ENCODE data around the gene CHMP4A.
"Not testable (repeated sequence)": the region's sequence is repeated elsewhere in the genome, so short reads cannot be mapped to it uniquely, and the experiment has no call there.

Gene CHMP4A

DNA sequence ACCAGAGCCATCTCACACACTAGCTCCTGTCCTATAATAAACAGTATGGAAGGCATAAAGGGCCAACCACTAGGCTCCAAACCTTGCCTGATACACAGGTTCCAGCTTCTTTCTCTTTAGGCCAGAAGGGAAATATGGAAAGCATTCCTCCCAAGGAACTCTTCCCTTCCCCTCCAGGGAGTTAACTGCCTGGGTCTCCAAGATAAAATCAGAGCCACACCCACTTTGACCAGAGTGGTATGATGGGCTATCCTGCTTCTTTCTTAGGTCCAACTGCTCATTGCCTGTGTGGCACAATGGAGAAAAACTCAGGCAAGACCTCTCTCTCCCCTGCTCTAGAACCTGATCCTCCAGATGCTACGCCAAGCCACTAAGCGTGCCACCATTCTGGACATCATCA, 5.7 kb downstream of the CHMP4A start:
- Histone ChIP-seq H3K4me3 (ENCODE audit: low read length) (no peak overlapping the region), H3K4me1 (ENCODE audit: control insufficient read depth, insufficient read depth, low read length) (no peaks in the 10 kb centered on the region), H3K9ac (ENCODE audit: low read length) (no peak overlapping the region), H3K36me3 (ENCODE audit: control insufficient read depth, insufficient read depth, low read length) (peaks cover 36% of the 10 kb centered on the region), H3K27me3 (ENCODE audit: control insufficient read depth, insufficient read depth, low read length) (no peaks in the 10 kb centered on the region), H3K27ac (ENCODE audit: low read depth, low read length) (no peak overlapping the region)

- Histone ChIP-seq H3K4me3 (ENCODE audit: low read length) (no peak overlapping the region), H3K9ac (ENCODE audit: low read length) (no peak overlapping the region), H3K36me3 (ENCODE audit: control insufficient read depth, insufficient read depth, low read length) (peaks cover 36% of the 10 kb centered on the region), H3K4me1 (ENCODE audit: control insufficient read depth, insufficient read depth, low read length) (no peaks in the 10 kb centered on the region), H3K27me3 (ENCODE audit: control insufficient read depth, insufficient read depth, low read length) (no peaks in the 10 kb centered on the region), H3K27ac (ENCODE audit: low read depth, low read length) (no peak overlapping the region)
Measured at GRCh38 chr14:24207104-24207551, 6.2 kb downstream of the CHMP4A start.

DNA sequence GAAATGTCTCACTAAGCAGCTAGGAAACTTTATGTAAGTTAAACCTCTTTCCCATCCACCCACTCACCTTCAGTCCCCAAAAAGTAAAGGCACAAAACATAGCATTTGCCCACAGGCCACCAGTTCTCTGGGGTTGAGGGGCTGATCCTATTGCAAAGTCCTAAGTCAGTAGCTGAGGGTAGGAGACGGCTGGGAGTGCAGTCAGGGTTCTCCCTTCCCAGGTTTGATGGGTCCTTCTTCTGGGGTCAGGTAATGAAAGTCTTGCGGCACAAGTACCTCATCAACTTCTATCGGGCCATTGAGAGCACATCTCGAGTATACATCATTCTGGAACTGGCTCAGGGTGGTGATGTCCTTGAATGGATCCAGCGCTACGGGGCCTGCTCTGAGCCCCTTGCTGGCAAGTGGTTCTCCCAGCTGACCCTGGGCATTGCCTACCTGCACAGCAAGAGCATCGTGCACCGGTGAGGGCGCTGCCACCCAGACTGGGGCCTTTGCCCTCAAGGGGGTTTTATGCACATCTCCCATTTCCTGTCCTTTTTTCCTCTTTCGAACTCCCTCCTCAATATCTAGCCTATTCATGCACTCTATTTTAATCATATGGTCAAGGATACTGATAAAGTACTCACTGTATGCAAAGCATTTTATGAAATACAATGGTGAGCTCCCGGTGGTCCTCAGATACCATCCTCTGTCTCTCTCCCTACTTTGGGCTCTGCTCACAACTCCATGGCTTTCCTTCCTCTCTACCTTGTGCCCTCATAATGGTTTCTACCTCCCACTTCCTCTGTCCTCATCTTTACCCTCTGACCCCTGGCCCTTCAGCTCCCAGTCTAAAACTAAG, 6.8 kb downstream of the CHMP4A start:
- H3K4me3 ChIP-seq (ENCODE audit: low read length), result no peak overlapping the region
- H3K36me3 ChIP-seq (ENCODE audit: control insufficient read depth, insufficient read depth, low read length), result peaks cover 36% of the 10 kb centered on the region
- no peaks in the 10 kb centered on the region for H3K27me3 ChIP-seq (ENCODE audit: control insufficient read depth, insufficient read depth, low read length)
- H3K9ac ChIP-seq (ENCODE audit: low read length), result no peak overlapping the region
- H3K27ac ChIP-seq (ENCODE audit: low read depth, low read length), result no peak overlapping the region
- no peaks in the 10 kb centered on the region for H3K4me1 ChIP-seq (ENCODE audit: control insufficient read depth, insufficient read depth, low read length)

GRCh38 chr14:24204163-24205146, 8.8 kb downstream of the CHMP4A start:
- H3K9ac ChIP-seq (ENCODE audit: low read length), result no peak overlapping the region
- no peak overlapping the region for H3K4me3 ChIP-seq (ENCODE audit: low read length)
- H3K36me3 ChIP-seq (ENCODE audit: control insufficient read depth, insufficient read depth, low read length), result peaks cover 27% of the 10 kb centered on the region
- H3K27me3 ChIP-seq (ENCODE audit: control insufficient read depth, insufficient read depth, low read length), result no peaks in the 10 kb centered on the region
- H3K4me1 ChIP-seq (ENCODE audit: control insufficient read depth, insufficient read depth, low read length), result no peaks in the 10 kb centered on the region
- no peak overlapping the region for H3K27ac ChIP-seq (ENCODE audit: low read depth, low read length)

GRCh38 chr14:24203249-24203886, 9.9 kb downstream of the CHMP4A start:
- H3K4me3 ChIP-seq (ENCODE audit: low read length); H3K27me3 ChIP-seq (ENCODE audit: control insufficient read depth, insufficient read depth, low read length); H3K27ac ChIP-seq (ENCODE audit: low read depth, low read length); H3K9ac ChIP-seq (ENCODE audit: low read length); H3K4me1 ChIP-seq (ENCODE audit: control insufficient read depth, insufficient read depth, low read length): not testable (repeated sequence)
- H3K36me3 ChIP-seq (ENCODE audit: control insufficient read depth, insufficient read depth, low read length), result peaks cover 26% of the 10 kb centered on the region

DNA sequence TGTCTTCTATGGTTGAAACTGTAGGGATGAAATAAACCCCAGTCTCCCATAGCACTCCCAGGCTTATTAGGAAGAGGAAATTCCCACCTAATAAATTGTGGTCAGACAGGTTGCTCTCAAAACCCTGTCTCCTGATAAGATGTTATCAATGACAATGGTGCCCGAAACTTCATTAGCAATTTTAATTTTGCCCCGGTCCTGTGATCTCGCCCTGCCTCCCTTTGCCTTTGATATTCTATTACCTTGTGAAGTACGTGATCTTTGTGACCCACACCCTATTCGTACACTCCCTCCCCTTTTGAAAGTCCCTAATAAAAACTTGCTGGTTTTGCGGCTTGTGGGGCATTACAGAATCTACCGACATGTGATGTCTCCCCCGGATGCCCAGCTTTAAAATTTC, 10.8 kb downstream of the CHMP4A start:
- not testable (repeated sequence) for H3K27ac ChIP-seq (ENCODE audit: low read depth, low read length); H3K4me1 ChIP-seq (ENCODE audit: control insufficient read depth, insufficient read depth, low read length); H3K27me3 ChIP-seq (ENCODE audit: control insufficient read depth, insufficient read depth, low read length); H3K4me3 ChIP-seq (ENCODE audit: low read length); H3K9ac ChIP-seq (ENCODE audit: low read length)
- peaks cover 21% of the 10 kb centered on the region for H3K36me3 ChIP-seq (ENCODE audit: control insufficient read depth, insufficient read depth, low read length)

GRCh38 chr14:24198814-24199524, 14.3 kb downstream of the CHMP4A start:
- H3K9ac ChIP-seq (ENCODE audit: low read length), result no peak overlapping the region
- H3K36me3 ChIP-seq (ENCODE audit: control insufficient read depth, insufficient read depth, low read length), result peaks cover 4% of the 10 kb centered on the region
- peaks cover 13% of the 10 kb centered on the region for H3K4me1 ChIP-seq (ENCODE audit: control insufficient read depth, insufficient read depth, low read length)
- no peak overlapping the region for H3K4me3 ChIP-seq (ENCODE audit: low read length)
- no peaks in the 10 kb centered on the region for H3K27me3 ChIP-seq (ENCODE audit: control insufficient read depth, insufficient read depth, low read length)
- no peak overlapping the region for H3K27ac ChIP-seq (ENCODE audit: low read depth, low read length)

GRCh38 chr14:24197056-24197450, 16.2 kb downstream of the CHMP4A start:
- H3K36me3 ChIP-seq (ENCODE audit: control insufficient read depth, insufficient read depth, low read length), result peaks cover 4% of the 10 kb centered on the region
- H3K4me1 ChIP-seq (ENCODE audit: control insufficient read depth, insufficient read depth, low read length), result peaks cover 14% of the 10 kb centered on the region
- no peak overlapping the region for H3K4me3 ChIP-seq (ENCODE audit: low read length)
- H3K27ac ChIP-seq (ENCODE audit: low read depth, low read length), result no peak overlapping the region
- no peak overlapping the region for H3K9ac ChIP-seq (ENCODE audit: low read length)
- no peaks in the 10 kb centered on the region for H3K27me3 ChIP-seq (ENCODE audit: control insufficient read depth, insufficient read depth, low read length)

GRCh38 chr14:24196071-24197055, 16.9 kb downstream of the CHMP4A start:
- Histone ChIP-seq H3K27ac (ENCODE audit: low read depth, low read length) (peak overlapping the region; percentile 99), H3K9ac (ENCODE audit: low read length) (peak overlapping the region; percentile 58), H3K27me3 (ENCODE audit: control insufficient read depth, insufficient read depth, low read length) (no peaks in the 10 kb centered on the region), H3K4me3 (ENCODE audit: low read length) (peak overlapping the region; percentile 95), H3K4me1 (ENCODE audit: control insufficient read depth, insufficient read depth, low read length) (peaks cover 14% of the 10 kb centered on the region), H3K36me3 (ENCODE audit: control insufficient read depth, insufficient read depth, low read length) (peaks cover 7% of the 10 kb centered on the region)

GRCh38 chr14:24195186-24196070, 17.9 kb downstream of the CHMP4A start, which contains the start of gene TM9SF1:
Gene TM9SF1 (minus strand): TSS chr14:24195441. CDS start chr14:24195019, 422 bp downstream.
- Histone ChIP-seq H3K27me3 (ENCODE audit: control insufficient read depth, insufficient read depth, low read length) (no peaks in the 10 kb centered on the region), H3K9ac (ENCODE audit: low read length) (peak within 1 kb of the TSS; percentile 58), H3K36me3 (ENCODE audit: control insufficient read depth, insufficient read depth, low read length) (peaks cover 7% of the 10 kb centered on the region), H3K4me1 (ENCODE audit: control insufficient read depth, insufficient read depth, low read length) (peaks cover 14% of the 10 kb centered on the region), H3K4me3 (ENCODE audit: low read length) (peak within 1 kb of the TSS; percentile 95), H3K27ac (ENCODE audit: low read depth, low read length) (peak within 1 kb of the TSS; percentile 99)

Data from rectal smooth muscle tissue (tissue), 1 donor.